Measurements from ENCODE around the gene TAF15.

The TAF15 gene

DNA sequence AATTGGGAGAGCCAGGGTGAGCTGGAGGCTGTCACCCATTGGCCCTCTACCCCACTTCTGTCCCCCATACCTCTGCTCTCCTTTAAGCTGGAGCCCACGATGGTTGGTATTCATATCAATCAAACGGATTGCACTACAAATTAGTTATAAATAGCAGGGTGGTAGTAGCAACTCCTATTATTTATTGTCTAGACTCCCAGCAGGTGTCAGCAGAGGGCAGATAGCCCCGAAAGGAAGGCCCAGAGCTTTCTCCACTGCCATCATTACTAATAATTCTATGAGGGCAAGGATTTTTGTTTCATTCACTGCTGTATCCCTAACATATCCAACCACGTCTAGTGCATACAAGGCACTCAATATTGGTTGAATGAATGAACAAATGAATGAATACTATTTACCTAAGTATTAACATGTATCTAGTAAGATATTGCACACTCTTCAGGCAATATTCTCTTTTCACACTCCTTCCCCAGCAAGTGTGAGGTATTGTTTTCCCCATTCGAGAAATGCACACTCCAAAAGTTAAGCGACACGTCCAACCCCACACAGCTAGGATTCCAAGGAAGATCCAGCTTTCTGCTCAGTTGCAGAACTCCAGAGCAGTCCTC is 42.3 kb upstream of the TAF15 start:
- H3K4me1 ChIP-seq (ENCODE audit: control insufficient read depth in 5 of 5, insufficient read depth in 5 of 5, low read length in 5 of 5): peaks cover 2 to 30% (median 19%) of the 10 kb centered on the region in 5 donors
- H3K9ac ChIP-seq (ENCODE audit: low read length in 5 of 5): no peak overlapping the region
- H3K9me3 ChIP-seq (ENCODE audit: control insufficient read depth in 5 of 5, low read length in 5 of 5): no peaks in the 10 kb centered on the region
- no peak overlapping the region for H3K27ac ChIP-seq (ENCODE audit: low read depth, low read length)
- no peaks in the 10 kb centered on the region for H3K36me3 ChIP-seq (ENCODE audit: control insufficient read depth in 5 of 5, insufficient read depth in 5 of 5, low read length in 5 of 5)
- H3K4me3 ChIP-seq (ENCODE audit: low read depth in 1 of 5, low read length in 5 of 5): no peak overlapping the region
- H3K27me3 ChIP-seq (ENCODE audit: control insufficient read depth in 5 of 5, insufficient read depth in 4 of 5, low read length in 5 of 5): peaks cover 0 to 3% (median 0%) of the 10 kb centered on the region in 5 donors

DNA sequence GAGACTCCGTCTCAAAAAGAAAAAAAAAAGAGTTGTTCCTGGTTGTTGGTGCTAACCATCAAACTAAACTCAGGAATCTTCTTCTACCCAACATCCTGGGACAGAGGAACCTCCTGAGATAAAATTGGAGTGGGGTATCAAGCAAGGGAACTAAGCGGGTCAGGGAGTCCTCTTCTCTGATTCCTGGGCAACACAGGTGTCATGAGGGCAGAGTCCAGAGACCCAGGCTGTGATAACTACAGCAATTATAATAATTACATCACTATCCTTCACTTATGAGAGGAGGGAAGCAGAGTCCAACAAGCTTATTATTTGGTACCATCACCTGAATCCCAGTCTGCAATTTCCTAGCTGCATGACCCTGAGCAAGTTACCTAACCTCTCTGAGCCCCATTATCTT is 40.5 kb upstream of the TAF15 start:
- Histone ChIP-seq H3K9me3 (ENCODE audit: control insufficient read depth in 5 of 5, low read length in 5 of 5) (no peaks in the 10 kb centered on the region), H3K4me1 (ENCODE audit: control insufficient read depth in 5 of 5, insufficient read depth in 5 of 5, low read length in 5 of 5) (peaks cover 4 to 41% (median 32%) of the 10 kb centered on the region in 5 donors), H3K9ac (ENCODE audit: low read length in 5 of 5) (no peak overlapping the region), H3K4me3 (ENCODE audit: low read depth in 1 of 5, low read length in 5 of 5) (no peak overlapping the region), H3K27me3 (ENCODE audit: control insufficient read depth in 5 of 5, insufficient read depth in 4 of 5, low read length in 5 of 5) (peaks cover 0 to 3% (median 0%) of the 10 kb centered on the region in 5 donors), H3K27ac (ENCODE audit: low read depth, low read length) (no peak overlapping the region), H3K36me3 (ENCODE audit: control insufficient read depth in 5 of 5, insufficient read depth in 5 of 5, low read length in 5 of 5) (no peaks in the 10 kb centered on the region)

DNA sequence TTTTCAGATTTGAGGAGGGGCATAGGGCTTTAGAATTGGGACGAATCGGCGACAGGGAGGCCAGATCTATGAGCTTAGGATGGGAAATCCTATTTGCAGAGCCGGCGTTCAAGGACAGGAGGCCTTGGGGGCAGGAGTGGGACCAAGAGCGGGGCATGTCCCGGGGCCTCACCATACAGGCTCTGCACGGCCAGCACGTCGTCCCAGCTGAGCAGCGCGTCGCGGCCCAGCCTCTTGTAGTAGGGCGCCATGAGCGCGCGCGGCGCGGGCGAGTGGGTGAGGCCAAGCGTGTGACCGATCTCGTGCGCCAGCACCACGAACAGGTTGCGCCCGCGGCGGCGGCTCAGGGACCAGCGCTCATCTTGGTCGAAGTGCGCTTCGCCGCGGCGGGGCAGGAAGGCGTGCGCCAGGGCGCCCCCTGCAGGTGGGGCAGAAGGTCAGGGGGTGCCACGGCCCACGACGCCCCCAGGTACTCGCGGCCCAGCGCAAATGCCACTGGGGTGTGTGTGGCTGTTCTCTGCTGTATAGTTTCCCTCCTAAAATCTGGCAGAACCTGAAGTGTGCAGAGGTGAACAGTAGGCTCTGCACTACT is 39.3 kb upstream of the TAF15 start:
- Histone ChIP-seq H3K27me3 (ENCODE audit: control insufficient read depth in 5 of 5, insufficient read depth in 4 of 5, low read length in 5 of 5) (peaks cover 0 to 3% (median 0%) of the 10 kb centered on the region in 5 donors), H3K27ac (ENCODE audit: low read depth, low read length) (no peak overlapping the region), H3K4me1 (ENCODE audit: control insufficient read depth in 5 of 5, insufficient read depth in 5 of 5, low read length in 5 of 5) (peaks cover 11 to 41% (median 32%) of the 10 kb centered on the region in 5 donors), H3K4me3 (ENCODE audit: low read depth in 1 of 5, low read length in 5 of 5) (no peak overlapping the region), H3K9me3 (ENCODE audit: control insufficient read depth in 5 of 5, low read length in 5 of 5) (no peaks in the 10 kb centered on the region), H3K36me3 (ENCODE audit: control insufficient read depth in 5 of 5, insufficient read depth in 5 of 5, low read length in 5 of 5) (no peaks in the 10 kb centered on the region), H3K9ac (ENCODE audit: low read length in 5 of 5) (no peak overlapping the region)

DNA sequence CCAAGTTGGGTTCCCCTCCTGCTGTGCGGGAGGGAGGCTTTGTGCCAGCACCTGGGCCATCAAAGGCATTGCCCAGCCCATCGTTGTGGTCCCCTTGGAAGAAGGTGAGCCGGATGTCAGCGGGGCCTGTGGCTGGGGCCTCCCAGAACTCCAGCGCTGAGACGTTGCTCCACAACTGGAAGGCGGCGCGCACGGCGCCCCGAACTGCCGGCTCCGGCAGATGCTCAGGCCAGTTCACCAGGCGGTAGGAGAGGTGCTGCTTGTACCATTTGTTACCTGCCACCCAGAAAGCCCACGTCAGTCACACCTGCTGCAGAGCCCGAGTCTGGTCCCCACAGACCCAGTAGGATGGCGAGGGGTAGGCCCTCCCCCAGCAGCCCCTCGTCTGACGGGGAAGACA is 36.2 kb upstream of the TAF15 start:
- peaks cover 0 to 8% (median 2%) of the 10 kb centered on the region in 5 donors for H3K36me3 ChIP-seq (ENCODE audit: control insufficient read depth in 5 of 5, insufficient read depth in 5 of 5, low read length in 5 of 5)
- peak overlapping the region; percentile 43 for H3K27ac ChIP-seq (ENCODE audit: low read depth, low read length)

DNA sequence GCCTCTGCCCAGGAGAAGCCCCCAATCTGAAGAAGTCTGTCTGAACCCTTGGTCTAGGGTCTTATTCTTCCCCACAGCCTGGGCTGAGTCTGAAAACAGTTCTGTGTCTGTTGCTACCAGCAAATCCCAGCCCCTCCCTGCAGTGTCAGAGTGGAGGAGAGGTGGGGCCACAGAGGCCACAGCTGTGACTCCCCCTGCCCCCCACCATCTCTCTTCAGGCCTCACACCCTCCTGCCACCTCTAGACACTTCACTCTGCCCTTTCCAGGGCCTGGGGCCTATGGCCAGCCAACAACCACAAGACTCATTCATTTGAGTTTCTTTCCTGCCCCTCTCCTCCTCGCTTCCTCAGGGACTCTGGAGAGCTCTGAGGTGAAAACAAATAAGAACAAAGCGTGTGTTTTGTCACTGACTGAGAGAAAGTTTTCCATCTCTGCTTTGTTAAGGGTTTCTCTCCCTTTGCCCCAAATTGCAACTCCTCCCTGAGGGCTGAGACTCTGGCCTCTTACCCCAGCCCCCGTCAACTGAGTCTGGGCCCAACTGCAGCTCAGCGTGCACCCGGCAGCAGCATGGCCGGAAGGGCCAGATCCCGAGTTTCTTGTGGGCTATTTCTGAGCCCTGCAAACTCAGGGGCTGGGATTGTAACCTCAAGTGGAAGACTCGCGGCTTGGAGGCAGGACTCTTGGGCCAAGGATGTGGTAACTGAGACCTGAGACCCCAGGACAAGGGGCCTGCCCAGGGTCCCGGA is 35.4 kb upstream of the TAF15 start:
- H3K9me3 ChIP-seq (ENCODE audit: control insufficient read depth in 5 of 5, low read length in 5 of 5): no peaks in the 10 kb centered on the region
- H3K27me3 ChIP-seq (ENCODE audit: control insufficient read depth in 5 of 5, insufficient read depth in 4 of 5, low read length in 5 of 5): no peaks in the 10 kb centered on the region
- peak overlapping the region; percentile 43 for H3K27ac ChIP-seq (ENCODE audit: low read depth, low read length)
- peak overlapping the region in 3 of 5 donors; percentile 33 to 54 (median 53) for H3K9ac ChIP-seq (ENCODE audit: low read length in 5 of 5)
- H3K4me1 ChIP-seq (ENCODE audit: control insufficient read depth in 5 of 5, insufficient read depth in 5 of 5, low read length in 5 of 5): peaks cover 11 to 54% (median 49%) of the 10 kb centered on the region in 5 donors
- peak overlapping the region in 1 of 5 donors; percentile 8 for H3K4me3 ChIP-seq (ENCODE audit: low read depth in 1 of 5, low read length in 5 of 5)
- peaks cover 0 to 8% (median 3%) of the 10 kb centered on the region in 5 donors for H3K36me3 ChIP-seq (ENCODE audit: control insufficient read depth in 5 of 5, insufficient read depth in 5 of 5, low read length in 5 of 5)

More for the DNA sequence above, 36.2 kb upstream of the TAF15 start:
- Histone ChIP-seq H3K9me3 (ENCODE audit: control insufficient read depth in 5 of 5, low read length in 5 of 5) (no peaks in the 10 kb centered on the region), H3K9ac (ENCODE audit: low read length in 5 of 5) (peak overlapping the region in 3 of 5 donors; percentile 33 to 54 (median 53)), H3K4me3 (ENCODE audit: low read depth in 1 of 5, low read length in 5 of 5) (no peak overlapping the region), H3K27me3 (ENCODE audit: control insufficient read depth in 5 of 5, insufficient read depth in 4 of 5, low read length in 5 of 5) (no peaks in the 10 kb centered on the region), H3K4me1 (ENCODE audit: control insufficient read depth in 5 of 5, insufficient read depth in 5 of 5, low read length in 5 of 5) (peaks cover 11 to 47% (median 45%) of the 10 kb centered on the region in 5 donors)

DNA sequence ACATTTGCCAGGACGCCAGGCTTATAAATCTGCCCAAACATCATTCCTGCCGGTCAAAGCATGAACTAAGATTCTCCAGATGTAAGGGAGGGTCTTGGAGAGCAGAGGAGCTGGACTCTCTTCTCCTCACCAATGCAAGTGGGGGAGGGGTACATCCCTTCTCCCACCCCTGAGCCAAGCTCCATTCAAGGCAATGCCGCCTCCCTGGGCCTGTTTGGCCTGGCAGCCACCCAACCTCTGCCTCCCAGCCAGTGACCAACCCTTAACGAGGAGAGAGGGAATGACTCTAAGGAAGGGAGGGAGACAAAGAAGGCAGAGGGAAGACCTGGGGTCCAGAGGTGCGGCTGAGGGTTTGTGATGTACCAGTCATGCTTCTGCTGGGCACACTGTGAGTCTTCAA is 34.8 kb upstream of the TAF15 start:
- H3K36me3 ChIP-seq (ENCODE audit: control insufficient read depth in 5 of 5, insufficient read depth in 5 of 5, low read length in 5 of 5): peaks cover 0 to 8% (median 3%) of the 10 kb centered on the region in 5 donors
- H3K4me3 ChIP-seq (ENCODE audit: low read depth in 1 of 5, low read length in 5 of 5): peak overlapping the region in 1 of 5 donors; percentile 8
- no peaks in the 10 kb centered on the region for H3K9me3 ChIP-seq (ENCODE audit: control insufficient read depth in 5 of 5, low read length in 5 of 5)
- H3K27ac ChIP-seq (ENCODE audit: low read depth, low read length): peak overlapping the region; percentile 43
- peaks cover 11 to 60% (median 54%) of the 10 kb centered on the region in 5 donors for H3K4me1 ChIP-seq (ENCODE audit: control insufficient read depth in 5 of 5, insufficient read depth in 5 of 5, low read length in 5 of 5)
- no peaks in the 10 kb centered on the region for H3K27me3 ChIP-seq (ENCODE audit: control insufficient read depth in 5 of 5, insufficient read depth in 4 of 5, low read length in 5 of 5)
- H3K9ac ChIP-seq (ENCODE audit: low read length in 5 of 5): peak overlapping the region in 3 of 5 donors; percentile 0 to 57 (median 38)

DNA sequence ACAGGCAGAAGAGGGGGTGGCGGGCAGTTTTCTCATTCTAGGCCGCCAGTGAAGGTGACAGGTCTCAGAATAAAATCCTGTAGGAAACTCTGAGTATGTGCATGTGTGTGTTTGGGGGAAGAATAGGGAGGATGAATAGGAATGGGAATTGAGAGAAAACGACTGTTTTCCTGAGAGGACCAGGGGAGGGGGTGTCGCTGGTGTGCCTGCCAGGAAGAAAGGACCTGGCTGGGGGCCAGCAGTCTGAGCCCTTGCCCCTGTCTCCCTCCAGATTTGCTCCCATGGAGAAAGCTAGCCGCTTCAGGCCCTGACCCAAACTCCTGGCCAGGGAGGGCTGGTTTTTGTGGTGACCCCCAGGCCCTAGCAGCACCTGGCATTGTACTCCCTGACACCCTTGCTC is 34.2 kb upstream of the TAF15 start:
- peaks cover 11 to 60% (median 54%) of the 10 kb centered on the region in 5 donors for H3K4me1 ChIP-seq (ENCODE audit: control insufficient read depth in 5 of 5, insufficient read depth in 5 of 5, low read length in 5 of 5)

DNA sequence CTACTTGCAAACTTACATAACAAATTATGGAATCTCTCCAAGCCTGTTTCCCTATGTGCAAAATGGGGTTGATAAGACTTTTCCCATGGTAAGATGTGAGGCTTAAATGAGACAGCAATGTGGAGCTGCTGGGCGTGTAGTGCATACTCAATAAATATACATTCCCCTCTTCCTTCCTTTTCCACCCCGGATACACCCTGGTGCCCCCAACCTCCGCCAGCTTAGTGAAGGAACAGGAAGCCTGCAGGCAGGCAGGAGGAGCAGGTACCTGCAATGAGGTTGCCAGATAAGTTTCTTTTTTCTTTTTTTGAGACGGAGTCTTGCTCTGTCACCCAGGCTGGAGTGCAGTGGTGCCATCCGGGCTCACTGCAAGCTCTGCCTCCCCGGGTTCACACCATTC is 33.7 kb upstream of the TAF15 start:
- Histone ChIP-seq H3K9me3 (ENCODE audit: control insufficient read depth in 5 of 5, low read length in 5 of 5) (no peaks in the 10 kb centered on the region), H3K4me3 (ENCODE audit: low read depth in 1 of 5, low read length in 5 of 5) (no peak overlapping the region), H3K9ac (ENCODE audit: low read length in 5 of 5) (peak overlapping the region in 1 of 5 donors; percentile 31), H3K4me1 (ENCODE audit: control insufficient read depth in 5 of 5, insufficient read depth in 5 of 5, low read length in 5 of 5) (peaks cover 11 to 60% (median 54%) of the 10 kb centered on the region in 5 donors), H3K27ac (ENCODE audit: low read depth, low read length) (peak overlapping the region; percentile 43), H3K27me3 (ENCODE audit: control insufficient read depth in 5 of 5, insufficient read depth in 4 of 5, low read length in 5 of 5) (no peaks in the 10 kb centered on the region), H3K36me3 (ENCODE audit: control insufficient read depth in 5 of 5, insufficient read depth in 5 of 5, low read length in 5 of 5) (peaks cover 2 to 8% (median 3%) of the 10 kb centered on the region in 5 donors)

More for the DNA sequence above, 34.2 kb upstream of the TAF15 start:
- H3K4me3 ChIP-seq (ENCODE audit: low read depth in 1 of 5, low read length in 5 of 5): peak overlapping the region in 1 of 5 donors; percentile 31
- no peaks in the 10 kb centered on the region for H3K9me3 ChIP-seq (ENCODE audit: control insufficient read depth in 5 of 5, low read length in 5 of 5)
- H3K36me3 ChIP-seq (ENCODE audit: control insufficient read depth in 5 of 5, insufficient read depth in 5 of 5, low read length in 5 of 5): peaks cover 2 to 8% (median 3%) of the 10 kb centered on the region in 5 donors
- no peaks in the 10 kb centered on the region for H3K27me3 ChIP-seq (ENCODE audit: control insufficient read depth in 5 of 5, insufficient read depth in 4 of 5, low read length in 5 of 5)
- H3K9ac ChIP-seq (ENCODE audit: low read length in 5 of 5): peak overlapping the region in 3 of 5 donors; percentile 31 to 57 (median 38)
- H3K27ac ChIP-seq (ENCODE audit: low read depth, low read length): peak overlapping the region; percentile 43

DNA sequence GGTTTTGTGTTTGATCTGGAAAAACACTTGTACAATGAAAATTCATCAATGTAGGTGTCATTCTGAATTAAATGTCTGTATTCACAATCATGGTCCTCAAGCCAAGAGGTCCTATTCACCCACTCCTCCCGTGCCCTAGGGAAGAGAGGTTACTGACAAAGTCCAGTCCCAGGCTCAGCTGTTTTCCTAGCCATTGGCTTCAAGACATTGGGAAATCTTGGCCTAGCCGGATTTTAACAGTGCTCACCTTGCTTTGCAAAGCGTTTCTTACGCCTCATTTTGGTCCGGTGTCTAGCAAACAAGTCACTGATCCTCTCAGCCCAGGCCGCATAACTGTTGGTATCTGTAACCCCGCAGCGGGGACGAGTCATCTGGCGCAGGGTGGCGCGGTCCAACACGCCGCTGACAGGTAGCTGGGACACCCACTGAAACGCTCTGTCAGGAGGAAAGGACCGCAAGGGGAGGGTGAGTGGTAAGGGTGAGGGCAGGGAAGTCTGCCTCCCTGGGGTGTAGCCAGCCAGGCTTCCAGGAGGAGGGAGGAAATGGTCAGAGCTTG is 30.6 kb upstream of the TAF15 start:
- H3K27me3 ChIP-seq (ENCODE audit: control insufficient read depth in 5 of 5, insufficient read depth in 4 of 5, low read length in 5 of 5): no peaks in the 10 kb centered on the region
- H3K9me3 ChIP-seq (ENCODE audit: control insufficient read depth in 5 of 5, low read length in 5 of 5): no peaks in the 10 kb centered on the region
- peaks cover 2 to 8% (median 3%) of the 10 kb centered on the region in 5 donors for H3K36me3 ChIP-seq (ENCODE audit: control insufficient read depth in 5 of 5, insufficient read depth in 5 of 5, low read length in 5 of 5)
- H3K4me3 ChIP-seq (ENCODE audit: low read depth in 1 of 5, low read length in 5 of 5): no peak overlapping the region
- H3K4me1 ChIP-seq (ENCODE audit: control insufficient read depth in 5 of 5, insufficient read depth in 5 of 5, low read length in 5 of 5): peaks cover 13 to 60% (median 50%) of the 10 kb centered on the region in 5 donors
- peak overlapping the region in 1 of 5 donors; percentile 15 for H3K9ac ChIP-seq (ENCODE audit: low read length in 5 of 5)
- H3K27ac ChIP-seq (ENCODE audit: low read depth, low read length): peak overlapping the region; percentile 62

Data from subcutaneous abdominal adipose tissue (tissue), 5 donors.